Gastroesophageal sphincter (tissue), 3 donors: ENCODE results near the gene MAP3K3.

ENCODE experiments used
- CTCF ChIP-seq, 4 experiments: fragments of 200-600 bp in 2 of 4; fragments of 450-650 bp in 2 of 4; sonication (generic) in 1 of 4; IDR thresholded peaks; one replicate each; pipeline ENCODE4 v1.5.1; 2017 to 2019; ENCODE audit warnings: antibody characterized with exemption in 4 of 4, mild to moderate bottlenecking in 2 of 4, moderate library complexity in 2 of 4
- POLR2A ChIP-seq, 2 donors: fragments of 450-650 bp; IDR thresholded peaks; one replicate each; pipeline ENCODE4 v1.6.1; 2017; ENCODE audit warnings: antibody characterized with exemption in 2 of 2, mild to moderate bottlenecking in 2 of 2, moderate library complexity in 1 of 2

DNA sequence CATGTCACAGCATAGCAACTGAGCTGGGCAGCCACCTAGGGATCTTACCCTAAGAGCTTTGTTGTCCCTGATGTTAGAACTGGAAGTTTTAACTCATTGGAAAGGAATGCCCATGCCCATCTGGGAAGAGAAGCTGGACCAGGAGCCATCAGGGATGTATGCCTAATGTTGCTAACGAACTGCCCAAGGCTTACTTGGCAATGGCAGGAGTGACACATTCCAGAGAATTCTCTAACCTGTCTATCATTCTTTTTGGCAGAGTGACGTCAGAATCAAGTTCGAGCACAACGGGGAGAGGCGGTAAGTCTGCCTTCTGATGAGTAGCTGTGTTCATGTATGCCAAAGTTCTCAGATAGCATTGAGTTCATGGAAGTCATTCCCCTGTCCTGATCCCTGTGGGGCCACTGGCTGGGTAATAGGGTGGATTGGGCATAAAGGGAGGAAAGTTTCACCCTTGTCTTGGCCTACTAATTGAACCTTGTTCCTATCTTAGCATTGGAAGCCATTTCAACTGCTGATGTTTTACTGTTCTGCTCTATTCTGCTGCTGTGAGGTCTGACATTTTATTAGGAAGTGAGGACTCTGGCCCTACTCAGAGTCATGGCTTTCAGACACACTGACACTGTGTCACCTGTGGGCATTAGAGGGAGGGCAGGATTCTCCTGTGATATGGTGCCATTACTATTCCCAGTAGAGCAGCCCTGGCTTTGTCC, 23.7 kb downstream of the MAP3K3 start:
- TF ChIP-seq CTCF (IDR thresholded peaks at IDR 0.05) (no peak), POLR2A (IDR thresholded peaks at IDR 0.05) (no peak)
